Raji (cell line): ENCODE data around the gene BTG2.

Experiments
- POLR2A ChIP-seq: IDR thresholded peaks from 2 replicates; pipeline ENCODE4 v1.6.1; 2011; ENCODE audit warnings: low read depth, low read length, control low read depth; ENCODE audit not compliant: insufficient read depth

The BTG2 gene

DNA sequence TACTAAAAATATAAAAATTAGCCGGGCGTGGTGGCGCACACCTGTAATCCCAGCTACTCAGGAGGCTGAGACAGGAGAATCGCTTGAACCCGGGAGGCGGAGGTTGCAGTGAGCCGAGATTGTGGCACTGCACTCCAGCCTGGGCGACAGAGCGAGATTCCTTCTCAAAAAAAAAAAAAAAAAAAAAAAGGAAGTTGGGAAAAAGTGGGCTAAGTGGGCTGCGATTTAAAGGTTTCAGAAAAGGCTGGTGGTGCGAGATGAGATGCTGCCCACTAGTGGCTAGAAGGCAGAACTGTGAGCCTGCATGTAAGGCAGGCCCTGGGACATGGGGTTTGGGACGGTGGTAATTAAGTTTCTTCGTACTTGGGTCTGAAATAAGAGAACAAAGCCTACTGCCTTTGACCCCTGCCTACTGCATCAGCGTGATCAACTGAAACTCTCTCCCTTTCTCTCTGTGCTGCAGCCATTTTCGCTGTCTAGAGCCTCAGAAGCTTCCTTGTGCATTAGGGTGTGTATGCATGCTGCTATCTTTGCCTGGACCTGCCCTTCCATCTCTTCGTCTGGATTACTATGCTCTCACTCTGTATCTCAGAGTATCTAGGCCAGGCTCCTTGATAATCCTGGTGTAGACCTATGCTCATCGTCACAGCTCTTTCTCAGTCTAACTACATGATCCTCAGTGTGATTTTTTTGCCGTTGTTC is 33.2 kb downstream of the BTG2 start:
- 0 out of 2 replicates have a peak, but pooled peaks have one; percentile 27 for TF ChIP-seq POLR2A

GRCh38 chr1:203340112-203340790 is 34.9 kb downstream of the BTG2 start:
- no peak for TF ChIP-seq POLR2A

- TF ChIP-seq POLR2A = no peak
Observed at GRCh38 chr1:203342192-203342940, 37.0 kb downstream of the BTG2 start.

GRCh38 chr1:203343956-203344754 is 38.8 kb downstream of the BTG2 start:
- TF ChIP-seq POLR2A = no peak

- TF ChIP-seq POLR2A = no peak
Observed at GRCh38 chr1:203346060-203346768, 40.9 kb downstream of the BTG2 start.

DNA sequence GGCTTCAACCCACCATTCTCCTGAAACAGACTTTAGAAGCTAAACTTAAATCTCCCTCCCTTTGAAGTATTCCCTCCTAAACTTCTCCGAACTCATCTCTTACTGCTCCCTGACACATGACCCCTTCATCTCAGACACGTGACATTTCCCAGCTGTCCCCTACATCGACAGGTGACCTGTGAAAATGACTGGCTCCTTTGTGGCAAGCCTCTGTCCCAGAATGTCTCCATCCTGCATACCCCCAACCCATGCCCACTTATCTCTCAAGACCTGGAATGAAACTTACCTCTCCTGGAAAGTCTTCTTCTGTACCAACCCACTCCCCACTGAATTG is 41.4 kb downstream of the BTG2 start:
- TF ChIP-seq POLR2A = no peak

- TF ChIP-seq POLR2A = no peak
Observed at GRCh38 chr1:203349166-203349565, 43.8 kb downstream of the BTG2 start.

DNA sequence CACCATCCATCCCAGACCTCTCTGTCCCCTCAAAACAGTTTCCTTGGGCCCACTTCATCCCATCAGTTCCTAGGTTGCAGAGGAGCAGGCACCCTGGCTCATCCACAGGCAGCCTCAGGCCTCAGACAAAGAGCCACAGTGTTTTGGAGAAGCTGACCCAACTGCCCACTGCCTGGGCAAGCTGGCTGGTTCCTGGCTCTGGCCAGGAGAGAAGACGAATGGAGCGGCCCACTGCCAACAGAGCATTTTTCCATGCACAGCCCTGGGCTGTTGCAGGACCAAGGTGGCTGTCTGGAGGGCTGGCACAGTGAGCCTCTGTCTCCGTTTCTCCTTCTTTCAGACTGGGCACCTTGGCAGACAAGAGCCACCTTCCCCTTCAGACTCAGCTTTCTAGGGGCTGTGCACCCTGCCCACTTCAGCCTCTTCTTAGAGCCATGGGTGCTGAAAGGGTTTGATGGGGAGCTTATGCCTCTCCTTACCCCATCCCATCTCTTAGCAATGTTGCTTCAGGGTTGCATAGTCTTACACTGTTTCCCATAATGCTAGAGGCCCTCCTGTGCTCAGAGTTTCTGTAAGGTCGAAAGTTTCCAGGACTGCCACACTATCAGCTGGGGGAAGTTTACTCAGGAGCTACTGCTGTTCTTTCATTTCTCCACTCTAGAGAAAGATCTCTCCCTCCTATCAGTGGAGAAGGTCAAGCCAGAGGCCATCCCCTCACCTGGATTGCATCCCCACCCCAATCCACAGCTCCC is 44.6 kb downstream of the BTG2 start:
- TF ChIP-seq POLR2A = no peak

DNA sequence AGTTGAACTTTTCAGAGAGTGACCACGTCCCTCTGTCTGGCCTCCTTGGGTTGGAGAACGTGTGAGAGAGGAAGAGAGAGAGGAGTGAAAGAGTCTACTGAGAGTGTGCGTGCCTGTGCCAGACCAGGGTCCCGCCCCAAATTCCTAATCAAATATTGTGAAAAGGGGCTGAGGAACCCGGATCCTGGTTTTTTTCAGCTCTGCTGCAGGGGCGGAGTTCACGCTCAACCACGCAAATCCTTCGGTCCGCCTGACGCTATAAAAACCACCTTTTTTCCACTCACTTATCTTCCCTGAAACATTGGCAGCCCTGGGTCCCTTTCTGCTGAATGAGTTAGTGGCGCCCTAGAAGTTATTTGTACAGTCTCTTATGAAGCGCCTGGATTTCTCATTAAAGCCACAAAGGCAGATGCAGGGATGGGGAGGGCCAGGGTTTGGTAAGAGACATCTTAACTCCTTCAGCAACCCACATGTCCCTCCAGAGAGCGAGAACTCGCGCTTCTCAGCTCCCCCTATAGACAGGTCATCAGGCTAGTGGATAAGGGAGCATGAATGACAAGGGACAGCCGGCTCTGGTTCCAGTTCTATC is 45.8 kb downstream of the BTG2 start, which contains the start of gene FMOD:
FMOD (minus strand) TSS at position 86 of the 589 bp plus-strand sequence. CDS start 2,852 bp downstream, outside the sequence.
- TF ChIP-seq POLR2A = no peak

DNA sequence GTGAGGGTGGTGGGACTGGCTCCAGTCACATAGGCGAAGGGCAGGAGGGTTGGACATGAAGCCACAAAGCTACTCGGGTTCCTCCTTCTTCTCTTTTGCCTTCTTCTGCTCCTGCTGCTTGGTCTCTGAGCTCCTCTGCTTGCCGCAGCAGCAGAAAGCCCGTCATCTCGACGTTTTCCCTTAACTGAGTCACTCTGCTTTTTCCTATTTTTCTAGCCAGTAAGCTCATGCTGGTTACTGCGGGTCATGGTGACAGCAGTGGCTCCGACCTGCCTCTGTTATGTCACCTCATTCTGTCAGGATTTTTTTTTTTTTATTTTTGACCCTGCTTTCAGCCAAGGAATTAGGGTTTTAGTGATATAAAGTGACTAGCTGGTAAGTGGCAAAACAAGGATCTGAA is 48.2 kb downstream of the BTG2 start:
- no peak for TF ChIP-seq POLR2A

DNA sequence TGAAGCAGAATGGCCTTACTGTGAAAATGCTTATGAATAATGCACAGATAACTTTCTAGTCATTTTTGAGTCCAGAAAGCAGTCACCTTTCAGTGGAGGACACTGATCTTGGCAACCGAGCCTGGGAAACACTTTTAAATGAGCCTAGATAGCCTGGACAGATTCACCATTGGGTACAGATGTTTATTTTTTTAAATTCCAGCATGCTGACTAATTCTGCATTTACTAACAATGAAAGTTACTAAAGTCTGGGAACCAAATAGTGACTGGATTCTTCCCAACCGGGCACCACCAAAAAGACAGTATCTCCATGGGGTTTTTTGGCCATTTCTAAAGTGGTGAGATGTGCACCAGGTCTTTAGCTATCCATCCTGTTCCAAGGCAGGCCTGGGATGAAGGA is 48.9 kb downstream of the BTG2 start:
- no peak for TF ChIP-seq POLR2A

GRCh38 chr1:203359010-203359571 is 53.8 kb downstream of the BTG2 start:
- TF ChIP-seq POLR2A = no peak
